HK-2 (cell line): ENCODE results near the gene DIO1.
A peak's percentile ranks its signal among the peaks of the same experiment; 100 is the strongest.

Experiments used
- DNase-seq: peaks from one replicate; pipeline ENCODE4 v3.0.0-alpha.2; 2018; ENCODE audit not compliant: unreplicated experiment

DIO1 gene

DNA sequence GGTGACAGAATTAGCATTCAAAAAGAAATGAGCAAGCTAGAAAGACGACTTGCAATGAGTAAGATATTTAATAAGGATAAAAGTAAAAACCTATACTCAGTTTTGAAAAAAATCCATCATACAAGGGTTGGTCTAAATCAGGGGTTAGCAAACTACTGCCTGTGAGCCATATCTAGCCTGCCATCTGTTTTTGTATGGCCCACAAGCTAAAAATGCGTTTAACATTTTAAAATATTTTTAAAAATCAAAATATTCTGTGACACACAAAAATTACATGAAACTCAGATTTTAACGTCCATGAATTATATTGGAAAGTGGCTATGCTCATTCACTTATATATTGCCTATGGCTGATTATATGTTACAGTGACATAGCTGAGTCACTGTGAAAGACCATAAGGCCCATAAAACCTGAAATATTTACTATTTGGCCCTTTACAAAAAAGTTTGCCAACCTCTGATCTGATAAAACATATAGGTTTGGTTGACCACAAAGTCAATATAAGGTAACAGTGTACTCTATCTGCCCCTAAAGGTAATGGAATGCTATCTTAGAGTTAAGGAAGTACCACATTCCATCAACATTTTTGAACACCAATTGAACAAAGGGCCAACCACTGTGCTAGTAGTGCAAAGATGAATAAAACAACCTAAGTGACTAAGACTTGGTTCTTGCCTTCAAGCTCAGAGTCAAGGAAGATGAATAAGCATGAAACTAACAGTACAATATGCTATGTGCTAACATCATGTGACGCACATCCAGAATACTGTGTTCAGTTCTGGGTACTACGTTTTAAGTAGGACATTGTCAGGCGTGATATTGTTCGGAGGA lies 48.4 kb downstream of the DIO1 start:
- no peak for DNase-seq

DNA sequence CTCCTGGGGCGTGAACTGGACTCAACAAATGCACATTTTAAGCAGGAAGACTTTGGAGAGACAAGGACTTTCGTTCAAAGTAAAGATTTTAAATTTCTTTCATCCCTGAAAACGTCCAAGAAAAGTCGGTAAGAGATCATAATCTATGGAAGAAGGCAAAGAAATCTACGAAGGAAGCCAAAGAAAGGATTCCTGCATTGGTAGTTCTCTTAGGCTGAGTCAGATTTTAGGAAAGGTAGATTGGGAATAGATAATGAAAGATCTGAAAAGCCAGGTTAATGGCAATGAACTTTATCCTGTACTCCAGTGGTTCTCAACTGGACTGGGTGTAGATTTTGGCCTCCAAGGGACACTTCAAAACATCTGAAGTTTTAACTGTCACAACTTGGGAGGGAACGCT lies 49.1 kb downstream of the DIO1 start:
- DNase-seq = no peak

DNA sequence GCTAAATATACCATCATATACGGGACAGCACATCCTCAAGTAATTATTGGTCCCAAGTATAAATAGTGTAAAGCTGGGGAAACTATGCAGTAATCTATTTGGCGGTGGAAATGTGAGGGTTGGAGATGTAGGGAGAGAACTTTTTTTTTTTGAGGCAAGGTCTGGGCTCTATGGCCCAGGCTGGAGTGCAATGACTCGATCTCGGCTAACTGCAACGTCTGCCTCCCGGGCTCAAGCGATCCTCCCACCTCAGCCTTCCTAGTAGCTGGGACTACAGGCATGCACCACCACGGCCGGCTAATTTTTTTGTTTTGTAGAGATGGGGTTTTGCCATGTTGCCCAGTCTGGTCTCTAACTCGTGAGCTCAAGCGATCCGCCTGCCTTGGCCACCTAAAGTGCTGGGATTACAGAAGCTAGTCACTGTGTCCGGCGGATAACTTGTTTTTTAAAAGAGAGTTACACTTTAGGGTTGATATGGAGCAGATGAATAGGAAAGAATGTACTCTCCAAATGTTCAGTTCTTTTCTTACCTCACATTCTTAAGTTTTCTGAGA lies 49.6 kb downstream of the DIO1 start:
- no peak for DNase-seq

DNA sequence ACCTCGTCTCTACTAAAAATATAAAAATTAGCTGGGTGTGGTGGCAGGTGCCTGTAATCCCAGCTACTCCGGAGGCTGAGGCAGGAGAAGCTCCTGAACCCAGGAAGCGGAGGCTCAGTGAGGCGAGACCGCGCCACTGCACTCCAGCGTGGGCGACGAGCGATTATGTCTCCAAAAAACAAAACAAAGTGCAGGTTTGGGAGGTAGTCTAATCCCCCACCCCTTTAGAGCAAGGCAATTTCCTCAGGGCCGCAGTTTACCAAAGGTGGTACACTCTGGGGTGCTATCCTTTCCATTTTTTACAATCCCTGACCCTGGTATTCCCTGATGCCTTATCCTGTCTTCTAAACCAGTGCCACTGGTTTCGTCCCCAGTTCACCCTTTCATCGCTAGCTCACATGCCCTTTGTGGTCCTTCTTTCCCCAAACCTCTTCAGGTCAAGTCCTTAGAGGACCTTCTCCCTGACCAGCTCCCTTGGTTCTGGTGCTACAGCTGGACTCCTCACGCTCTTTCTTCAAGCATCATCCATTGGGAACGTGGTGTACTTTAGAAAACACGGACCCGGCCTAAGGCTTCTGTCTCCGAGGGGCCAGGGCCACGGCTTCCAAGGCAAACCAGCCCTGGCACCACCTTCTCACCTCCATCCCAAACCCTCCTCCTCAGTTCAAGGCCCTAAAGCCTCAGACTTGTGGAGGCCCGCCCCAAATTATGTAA lies 50.6 kb downstream of the DIO1 start:
- no peak for DNase-seq

DNA sequence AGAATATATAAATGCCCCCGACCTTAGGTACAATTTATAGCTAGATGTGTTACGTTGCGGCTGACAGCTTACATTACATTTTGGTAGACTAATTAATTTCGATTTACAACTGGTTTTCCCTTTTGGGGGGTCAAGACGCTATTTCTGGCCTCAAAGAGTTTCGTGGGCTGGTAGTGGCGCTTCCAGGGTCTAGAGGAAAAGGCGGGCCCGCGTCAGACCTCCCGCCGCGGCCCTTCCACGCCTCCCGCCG lies 51.1 kb downstream of the DIO1 start:
- DNase-seq = no peak

DNA sequence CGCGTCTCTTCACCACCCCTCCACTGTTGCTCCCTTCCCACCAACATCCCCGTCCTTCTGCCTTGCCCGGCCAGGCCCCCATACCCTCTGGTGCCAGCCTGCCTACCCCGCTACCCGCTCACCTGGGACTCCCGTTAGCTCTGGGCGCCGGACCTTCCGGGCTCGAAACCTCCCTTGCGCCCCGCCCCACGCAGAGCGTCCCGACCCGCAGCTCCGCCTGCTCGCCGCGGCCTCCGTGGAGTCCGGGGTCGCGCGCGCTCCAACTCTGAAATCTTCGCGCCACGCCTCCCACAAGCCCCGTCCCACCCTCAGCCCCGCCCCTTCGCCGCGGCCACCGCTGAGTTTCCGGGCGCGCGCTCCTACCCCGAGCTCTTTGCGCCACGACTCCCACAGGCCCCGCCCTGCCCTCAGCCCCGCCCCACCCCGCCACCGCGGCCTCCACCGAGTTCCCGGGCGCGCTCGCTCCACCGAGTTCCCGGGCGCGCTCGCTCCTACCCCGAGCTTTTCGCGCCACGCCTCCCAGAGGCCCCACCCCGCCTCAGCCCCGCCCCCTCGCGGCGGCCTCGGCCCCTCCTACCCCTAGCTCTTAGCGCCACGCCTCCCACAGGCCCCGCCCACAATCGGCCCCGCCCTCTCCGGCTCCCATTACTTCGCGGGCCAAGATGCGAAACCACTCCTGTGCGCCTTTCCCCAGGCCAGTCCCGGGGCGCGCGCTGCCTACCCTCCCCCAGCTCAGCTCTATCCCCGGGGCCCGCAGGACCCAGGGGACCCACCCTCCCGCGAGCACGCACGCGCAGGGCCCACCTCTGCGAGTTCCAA lies 51.7 kb downstream of the DIO1 start, which contains the start of gene IFT25:
IFT25 (minus strand) TSS at position 267 of the 819 bp plus-strand sequence. CDS start 5,617 bp downstream, outside the sequence.
- DNase-seq = peak; percentile 99

DNA sequence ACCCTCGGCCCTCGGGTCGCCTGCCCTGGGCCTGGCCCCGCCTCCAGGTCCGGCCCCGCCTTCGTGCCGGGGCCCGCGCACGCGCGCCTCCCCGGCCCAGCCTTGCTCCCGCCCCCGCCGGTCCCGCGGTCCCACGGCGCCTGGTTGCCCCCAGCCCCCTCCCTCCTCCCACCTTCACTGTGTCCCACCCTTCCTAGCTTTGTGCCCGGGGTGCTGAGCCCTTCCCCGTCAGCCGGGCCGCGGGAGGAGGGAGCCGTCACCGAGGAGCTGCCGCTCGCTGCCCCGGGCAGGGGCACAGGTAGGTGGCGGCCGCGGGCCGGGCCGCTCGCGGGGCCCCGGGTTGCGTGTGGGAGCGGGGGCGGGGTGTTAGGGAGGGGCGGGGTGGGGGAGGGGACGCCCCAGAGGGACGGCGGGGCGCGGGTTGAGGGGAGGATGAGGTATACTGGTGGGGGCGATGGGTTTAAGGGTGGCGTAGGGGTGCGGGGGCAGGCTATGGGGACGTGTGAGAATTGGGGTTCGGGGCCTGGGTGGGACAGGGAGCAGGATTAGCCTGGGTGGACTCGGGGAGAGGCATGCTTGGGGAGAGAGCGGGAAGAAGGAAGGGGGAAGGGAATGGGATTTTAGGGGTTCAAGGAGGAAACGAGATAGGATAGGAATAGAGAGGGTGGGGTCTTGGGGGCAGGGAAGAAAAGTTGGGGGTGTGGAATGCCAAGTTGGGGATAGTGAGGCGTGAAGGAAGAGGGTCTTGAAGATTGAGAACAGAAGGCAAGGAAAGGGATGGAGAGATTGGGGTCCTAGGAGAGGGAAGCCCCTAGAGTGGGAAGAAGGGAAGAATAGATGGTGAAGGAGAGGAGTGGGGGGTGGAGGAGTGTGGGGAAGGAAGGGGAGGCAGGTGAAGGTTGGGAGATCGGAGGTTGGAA lies 52.5 kb downstream of the DIO1 start, which contains the start of gene LRRC42:
LRRC42 (plus strand) TSS at position 99 of the 920 bp plus-strand sequence. CDS start 5,650 bp downstream, outside the sequence.
- DNase-seq = no peak

DNA sequence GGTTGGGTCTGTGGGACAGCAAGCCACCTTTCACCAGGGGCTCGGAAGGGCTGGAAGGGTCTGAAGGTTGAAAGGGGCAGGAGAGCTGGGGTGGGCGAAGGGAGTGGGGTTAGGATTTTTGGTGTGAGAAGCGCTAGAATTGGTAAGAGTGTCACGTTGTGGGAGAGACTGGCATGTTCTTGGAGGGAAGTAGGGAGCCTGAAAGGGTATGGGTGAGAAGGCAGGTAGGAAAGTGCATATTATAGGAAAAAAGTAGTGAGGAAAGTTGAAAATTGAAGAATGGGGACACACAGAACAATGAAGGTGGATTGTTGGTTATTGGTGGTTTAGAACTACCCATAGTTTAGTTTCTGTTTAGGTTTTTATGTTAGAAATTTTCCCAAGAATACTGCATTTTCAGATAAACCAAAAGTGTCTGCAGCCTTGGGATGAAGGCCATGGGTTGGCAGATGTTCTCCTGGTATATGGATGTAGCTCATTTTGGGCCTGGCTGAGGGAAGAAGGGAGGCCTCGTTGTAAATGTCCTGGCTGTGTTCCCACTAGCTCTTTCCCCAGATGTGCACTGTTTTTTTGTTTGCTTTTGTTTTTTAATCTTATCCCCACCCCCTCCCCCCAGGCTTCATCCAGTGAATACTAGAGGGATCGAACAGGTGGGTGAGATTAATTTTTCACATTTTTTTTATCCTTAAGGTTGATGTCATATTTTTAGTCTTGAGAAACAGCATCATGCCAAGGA lies 53.4 kb downstream of the DIO1 start:
- no peak for DNase-seq

DNA sequence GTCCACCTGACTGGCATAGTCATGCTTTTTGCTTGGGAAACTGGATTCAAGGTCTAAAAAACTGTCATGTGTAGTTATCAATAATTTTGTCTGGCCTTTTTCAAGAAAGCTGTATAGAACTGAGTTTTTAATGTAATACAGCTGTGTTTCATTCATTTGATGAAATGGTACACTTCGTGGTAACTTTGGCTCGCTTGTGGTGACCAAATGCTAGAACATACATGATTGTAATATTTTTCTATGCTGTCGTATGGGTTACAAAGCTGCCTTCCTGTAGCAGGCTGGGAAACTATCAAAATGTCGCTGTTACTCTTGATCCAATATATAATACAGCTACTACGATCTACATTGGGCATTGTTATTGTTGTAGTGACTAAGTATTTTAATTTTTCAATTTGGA lies 54.3 kb downstream of the DIO1 start:
- DNase-seq = no peak

DNA sequence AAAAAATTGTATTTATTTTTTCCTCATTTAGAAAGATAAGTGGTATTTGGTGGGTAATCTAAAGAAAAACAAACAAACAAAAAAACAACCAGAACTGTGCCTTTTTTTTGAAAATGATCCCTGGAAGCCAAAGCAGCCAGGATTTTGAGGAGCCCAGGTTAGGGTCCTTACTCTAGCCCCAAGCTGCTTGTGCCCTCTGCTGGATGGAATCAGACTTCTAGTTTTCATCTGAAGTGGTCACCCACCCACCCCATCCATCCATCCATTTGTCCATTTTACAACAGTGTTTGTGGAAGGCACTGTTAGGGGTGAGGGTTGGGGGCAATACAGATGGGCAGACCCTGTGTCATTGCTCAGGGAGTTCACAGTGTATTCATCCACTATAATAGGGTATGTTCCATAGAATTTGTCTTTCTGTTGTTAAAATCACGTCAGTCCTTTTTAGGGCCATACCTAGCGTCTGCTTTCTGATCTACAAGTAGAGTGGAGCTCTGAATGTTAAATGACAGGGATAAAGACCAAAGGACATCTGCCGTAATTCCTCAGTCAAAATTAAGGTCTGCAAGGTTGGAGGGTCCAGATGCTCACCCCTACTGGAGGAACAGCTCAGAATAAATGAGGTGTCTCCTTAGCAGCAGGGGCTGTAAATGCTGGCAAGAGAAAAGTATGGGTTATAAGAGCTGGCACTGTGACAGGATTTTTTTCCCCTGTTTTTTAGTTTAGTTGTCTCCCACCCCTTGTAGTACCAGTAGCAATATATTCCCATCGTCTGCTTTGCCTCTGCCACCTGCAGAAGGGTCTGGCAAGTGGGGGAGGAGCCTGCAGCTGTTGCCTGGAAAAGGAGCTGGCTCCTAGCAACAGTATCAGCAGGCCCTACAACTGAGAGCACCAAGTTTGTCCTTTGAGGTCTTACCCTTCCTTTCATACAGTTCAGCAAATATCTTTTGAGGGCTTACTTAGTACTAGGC lies 55.3 kb downstream of the DIO1 start:
- no peak for DNase-seq

DNA sequence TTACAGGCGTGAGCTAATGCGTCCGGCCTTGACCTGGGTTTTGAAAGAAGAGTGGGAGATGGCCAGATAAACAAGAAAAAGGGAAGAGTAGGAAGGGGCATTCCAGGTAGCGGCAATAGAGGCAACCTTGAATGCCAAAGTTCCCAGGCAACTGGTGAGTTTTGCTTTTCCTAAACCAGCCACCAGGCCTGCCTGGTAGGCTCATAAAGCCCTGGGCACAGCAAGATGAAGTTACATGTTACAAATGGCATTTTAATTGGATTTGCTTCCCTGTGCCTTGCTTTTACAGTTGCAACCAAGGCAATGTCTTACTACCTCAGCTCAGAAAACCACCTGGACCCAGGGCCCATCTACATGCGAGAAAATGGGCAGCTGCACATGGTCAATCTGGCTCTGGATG lies 57.7 kb downstream of the DIO1 start:
- no peak for DNase-seq

DNA sequence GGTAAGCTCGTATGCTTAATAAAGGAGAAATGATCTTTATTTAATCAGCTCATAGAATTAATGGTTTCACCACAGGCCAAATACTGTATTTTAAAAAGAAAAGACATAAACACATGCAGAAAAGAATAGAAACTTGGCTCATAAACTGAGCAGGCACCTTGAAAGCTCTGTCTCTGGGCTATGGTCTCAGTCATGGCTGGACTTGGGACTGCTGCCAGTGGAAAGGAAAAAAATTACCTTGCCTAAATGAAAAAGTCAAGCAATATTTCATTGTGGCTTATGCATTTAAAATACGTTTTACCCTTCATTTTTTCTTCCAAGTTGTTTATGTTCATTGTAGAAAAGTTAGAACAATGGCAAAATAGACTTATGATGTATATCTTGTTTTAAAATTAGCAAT lies 60.1 kb downstream of the DIO1 start:
- no peak for DNase-seq

DNA sequence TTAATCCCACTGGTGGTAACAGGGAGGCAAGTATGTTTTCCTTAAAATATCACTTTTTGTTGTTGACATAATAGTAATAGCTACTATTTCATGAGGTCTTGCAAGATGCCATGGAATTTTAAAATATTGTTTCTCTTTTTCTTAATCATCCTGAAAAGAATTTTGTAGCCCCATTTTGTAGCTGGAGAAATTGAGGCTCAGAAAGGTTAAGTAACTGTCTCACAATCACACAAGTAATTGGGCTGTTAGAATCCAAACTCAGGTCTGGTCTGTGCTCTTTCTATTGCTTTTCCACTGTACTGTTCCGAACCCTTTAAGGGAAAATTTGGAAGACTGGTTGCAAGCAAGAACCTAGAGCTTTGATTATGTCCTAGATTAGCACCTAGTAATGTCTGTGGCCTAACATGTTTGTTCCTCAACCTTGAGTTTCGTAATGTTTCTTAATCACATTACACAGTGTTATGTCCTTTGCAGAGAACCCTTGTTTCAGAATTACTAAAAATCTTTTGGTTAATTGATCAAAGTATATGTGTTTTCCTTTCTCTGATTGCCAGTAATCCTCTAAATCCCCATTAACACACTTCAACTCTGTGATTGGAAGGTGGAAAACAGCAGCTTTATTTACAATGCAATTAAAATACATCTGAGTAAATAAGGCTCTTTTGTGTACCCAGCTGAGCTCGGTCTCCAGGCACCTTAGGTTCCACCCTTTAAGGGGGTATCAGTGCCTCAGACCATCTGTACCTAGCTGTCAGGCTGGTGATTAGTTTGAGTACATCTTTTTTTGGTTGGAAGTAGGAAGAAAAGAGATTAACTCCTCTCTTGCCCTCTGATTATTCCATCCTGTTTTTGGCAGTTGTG lies 62.6 kb downstream of the DIO1 start:
- DNase-seq = no peak

DNA sequence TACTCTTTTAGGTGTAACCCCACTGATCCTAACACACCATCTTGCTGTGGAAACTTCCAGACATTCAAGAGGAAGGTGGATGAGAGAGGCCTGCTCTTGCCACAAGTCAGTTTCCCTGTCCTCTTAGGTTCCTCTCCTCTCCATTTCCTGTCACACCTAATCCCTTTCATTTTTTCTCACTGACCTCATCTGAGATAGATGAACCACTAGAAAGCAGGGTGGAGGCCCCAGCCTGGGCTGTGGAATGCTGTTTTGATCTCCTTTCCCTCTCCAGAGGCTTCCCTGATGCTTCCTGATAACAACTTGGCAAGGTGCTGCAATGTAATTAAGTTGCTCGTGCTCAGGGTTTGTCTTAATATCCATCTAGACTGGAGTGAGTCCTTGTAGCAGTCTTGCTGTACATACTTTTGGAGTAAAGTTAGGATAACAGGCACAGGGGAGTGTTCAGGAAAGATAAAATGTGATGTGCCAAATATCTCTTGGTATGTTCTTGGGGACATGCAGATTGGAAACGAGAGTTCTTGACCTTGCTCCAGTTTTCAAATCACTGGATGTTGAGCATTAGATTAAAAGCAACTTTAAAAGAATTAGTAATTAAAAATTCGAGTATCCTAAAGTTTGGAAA lies 63.3 kb downstream of the DIO1 start:
- peak; percentile 49 for DNase-seq

DNA sequence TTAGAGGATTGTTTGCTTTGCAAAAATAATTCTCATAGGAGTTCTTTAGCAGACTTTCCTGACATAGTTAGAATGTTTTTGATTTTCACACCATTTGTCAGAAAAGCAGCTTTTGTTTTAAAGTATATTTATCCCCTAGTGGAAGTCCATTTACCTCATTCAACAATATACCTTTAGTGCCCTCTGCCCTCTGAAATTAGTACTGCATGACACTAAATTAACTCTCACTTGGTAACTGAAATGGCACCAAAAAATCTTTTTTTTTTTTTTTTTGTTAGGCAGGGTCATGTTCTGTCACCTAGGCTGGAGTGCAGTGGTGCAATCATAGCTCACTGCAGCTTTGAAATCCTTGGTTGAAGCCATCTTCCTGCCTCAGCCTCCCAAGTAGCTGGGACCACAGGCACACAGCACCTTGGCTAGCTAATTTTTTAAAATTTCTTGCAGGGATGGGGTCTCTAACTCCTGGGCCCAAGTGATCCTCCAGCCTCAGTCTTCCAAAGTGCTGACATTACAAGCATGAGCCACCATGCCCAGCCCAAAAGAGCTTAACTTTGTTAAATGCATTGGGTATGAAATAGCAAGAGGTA lies 65.8 kb downstream of the DIO1 start:
- no peak for DNase-seq
